Smooth muscle cell (in vitro differentiated cells): ENCODE measurements around the gene ZNF574. TPM values are rescaled to one million over a fixed set of nuclear protein-coding genes. Genes with fewer than 3 reads are reported as not detected.

Experiments used
- DNase-seq: peaks from one replicate; lab custom pipeline; 2025; ENCODE audit not compliant: unreplicated experiment; lab: John Stamatoyannopoulos, UW
- H2AFZ ChIP-seq: fragments of 200-600 bp; sonication (generic); 2 replicates; pipeline ENCODE4 v1.6.0; 2016; ENCODE audit warnings: antibody characterized with exemption, low read depth, mild to moderate bottlenecking
- H3F3A ChIP-seq: fragments of 200-600 bp; sonication (generic); 2 replicates; pipeline ENCODE4 v1.6.0; 2017; ENCODE audit warnings: antibody characterized with exemption, low read depth
- H3K27ac ChIP-seq: fragments of 200-600 bp; sonication (generic); 2 replicates; pipeline ENCODE4 v1.5.1; 2016; ENCODE audit warnings: low read depth, mild to moderate bottlenecking
- H3K27me3 ChIP-seq: fragments of 200-600 bp; sonication (generic); 2 replicates; pipeline ENCODE4 v1.6.1; 2016; ENCODE audit warnings: low read depth, mild to moderate bottlenecking
- H3K36me3 ChIP-seq: fragments of 200-600 bp; sonication (generic); 2 replicates; pipeline ENCODE4 v1.5.1; 2016; ENCODE audit warnings: low read depth
- H3K4me1 ChIP-seq: fragments of 200-600 bp; sonication (generic); 2 replicates; pipeline ENCODE4 v1.5.1; 2016; ENCODE audit warnings: low read depth
- H3K4me2 ChIP-seq: fragments of 200-600 bp; sonication (generic); 2 replicates; pipeline ENCODE4 v1.6.0; 2016; ENCODE audit warnings: mild to moderate bottlenecking
- H3K4me3 ChIP-seq: fragments of 200-600 bp; sonication (generic); 2 replicates; pipeline ENCODE4 v1.5.1; 2016; ENCODE audit warnings: mild to moderate bottlenecking
- H3K79me2 ChIP-seq: fragments of 200-600 bp; sonication (generic); 2 replicates; pipeline ENCODE4 v1.6.0; 2016; ENCODE audit warnings: low read depth, mild to moderate bottlenecking
- H3K9ac ChIP-seq: fragments of 200-600 bp; sonication (generic); 2 replicates; pipeline ENCODE4 v1.6.0; 2016; ENCODE audit warnings: low read depth
- H3K9me3 ChIP-seq: fragments of 200-600 bp; sonication (generic); replicated peaks from 2 replicates; pipeline ENCODE4 v1.5.1; 2016; ENCODE audit warnings: low read depth
- H4K20me1 ChIP-seq: fragments of 200-600 bp; sonication (generic); 2 replicates; pipeline ENCODE4 v1.6.0; 2016; ENCODE audit warnings: low read depth
- WGBS: methylation state at CpG from one replicate; pipeline ENCODE4 v1.1.7; 2016; ENCODE audit warnings: low lambda C conversion rate; 5-methylcytosine and 5-hydroxymethylcytosine counted together
- polyA plus RNA-seq: library from polyadenylated mRNA; unstranded; fragments of >200 nt; fragmentation: Nextera tagmentation; extraction: Ambion mirVana; gene quantifications from 2 replicates; pipeline ENCODE4 v1.2.1, GENCODE V29; 2016
- total RNA-seq: library from RNA; depleted of rRNA; stranded (reverse); fragments of >200 nt; gene quantifications from 2 replicates; pipeline ENCODE4 v1.2.3, GENCODE V29; 2014
- TF ChIP-seq, protein P1 (sequence below): fragments of 200-600 bp; sonication (generic); IDR thresholded peaks from 2 replicates; pipeline ENCODE4 v1.5.1; 2017; ENCODE audit warnings: borderline replicate concordance, mild to moderate bottlenecking, antibody characterized with exemption; ENCODE audit not compliant: insufficient read depth, poor library complexity, severe bottlenecking

Gene ZNF574
- total and polyA plus RNA-seq, 2 experiments from 2014 or later: 8.9 to 20.5 TPM

- H3K9ac ChIP-seq: no peak overlapping the region
- H3K79me2 ChIP-seq: no peaks in the 10 kb centered on the region
- no peak overlapping the region for H3K27ac ChIP-seq
- no peaks in the 10 kb centered on the region for H3K36me3 ChIP-seq
- H3K4me3 ChIP-seq: no peak overlapping the region
- no peak overlapping the region for H2AFZ ChIP-seq
- no peaks in the 10 kb centered on the region for H3K9me3 ChIP-seq
- no peaks in the 10 kb centered on the region for H3K4me1 ChIP-seq
- 34% methylated on average over 19 of the region's 28 CpGs for WGBS
- no peak for DNase-seq
- H4K20me1 ChIP-seq: no peaks in the 10 kb centered on the region
- H3K4me2 ChIP-seq: no peak overlapping the region
- H3F3A ChIP-seq: no peaks in the 10 kb centered on the region
- TF ChIP-seq, protein P1, sequence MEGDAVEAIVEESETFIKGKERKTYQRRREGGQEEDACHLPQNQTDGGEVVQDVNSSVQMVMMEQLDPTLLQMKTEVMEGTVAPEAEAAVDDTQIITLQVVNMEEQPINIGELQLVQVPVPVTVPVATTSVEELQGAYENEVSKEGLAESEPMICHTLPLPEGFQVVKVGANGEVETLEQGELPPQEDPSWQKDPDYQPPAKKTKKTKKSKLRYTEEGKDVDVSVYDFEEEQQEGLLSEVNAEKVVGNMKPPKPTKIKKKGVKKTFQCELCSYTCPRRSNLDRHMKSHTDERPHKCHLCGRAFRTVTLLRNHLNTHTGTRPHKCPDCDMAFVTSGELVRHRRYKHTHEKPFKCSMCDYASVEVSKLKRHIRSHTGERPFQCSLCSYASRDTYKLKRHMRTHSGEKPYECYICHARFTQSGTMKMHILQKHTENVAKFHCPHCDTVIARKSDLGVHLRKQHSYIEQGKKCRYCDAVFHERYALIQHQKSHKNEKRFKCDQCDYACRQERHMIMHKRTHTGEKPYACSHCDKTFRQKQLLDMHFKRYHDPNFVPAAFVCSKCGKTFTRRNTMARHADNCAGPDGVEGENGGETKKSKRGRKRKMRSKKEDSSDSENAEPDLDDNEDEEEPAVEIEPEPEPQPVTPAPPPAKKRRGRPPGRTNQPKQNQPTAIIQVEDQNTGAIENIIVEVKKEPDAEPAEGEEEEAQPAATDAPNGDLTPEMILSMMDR: no peak
- peaks cover 8% of the 10 kb centered on the region for H3K27me3 ChIP-seq
Observed at GRCh38 chr19:42095814-42096230, 19.9 kb downstream of the ZNF574 start.

GRCh38 chr19:42096255-42096837, 20.4 kb downstream of the ZNF574 start:
- no peak overlapping the region for H2AFZ ChIP-seq
- peaks cover 8% of the 10 kb centered on the region for H3K27me3 ChIP-seq
- no peaks in the 10 kb centered on the region for H3K79me2 ChIP-seq
- no peaks in the 10 kb centered on the region for H3F3A ChIP-seq
- WGBS: 73% methylated on average over 6 of the region's 15 CpGs
- H3K36me3 ChIP-seq: no peaks in the 10 kb centered on the region
- H3K4me1 ChIP-seq: no peaks in the 10 kb centered on the region
- no peak for DNase-seq
- no peak overlapping the region for H3K27ac ChIP-seq
- TF ChIP-seq, protein P1: no peak
- no peak overlapping the region for H3K9ac ChIP-seq
- H3K4me2 ChIP-seq: no peak overlapping the region
- no peaks in the 10 kb centered on the region for H3K9me3 ChIP-seq
- H4K20me1 ChIP-seq: no peaks in the 10 kb centered on the region
- H3K4me3 ChIP-seq: no peak overlapping the region

DNA sequence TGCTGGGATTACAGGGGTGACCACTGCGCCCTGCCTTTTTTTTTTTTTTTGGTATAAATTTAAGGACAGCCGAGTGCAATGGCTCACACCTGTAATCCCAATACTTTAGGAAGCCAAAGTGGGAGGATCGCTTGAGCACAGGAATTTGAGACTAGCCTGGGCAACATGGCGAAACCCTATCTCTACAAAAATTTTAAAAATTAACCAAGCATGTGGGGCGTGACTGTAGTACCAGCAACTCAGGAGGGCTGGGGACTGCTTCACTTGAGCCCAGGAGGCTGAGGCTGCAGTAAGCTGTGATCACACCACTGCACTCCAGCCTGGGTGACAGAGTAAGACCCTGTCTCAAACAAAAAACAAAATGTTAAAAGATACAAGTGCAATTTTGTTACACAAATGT, 21.5 kb downstream of the ZNF574 start:
- Histone ChIP-seq H2AFZ (no peak overlapping the region), H3F3A (no peaks in the 10 kb centered on the region), H3K27ac (no peak overlapping the region), H3K9ac (no peak overlapping the region), H3K36me3 (no peaks in the 10 kb centered on the region), H3K9me3 (no peaks in the 10 kb centered on the region), H3K27me3 (peaks cover 8% of the 10 kb centered on the region), H3K4me2 (no peak overlapping the region), H4K20me1 (no peaks in the 10 kb centered on the region), H3K4me3 (no peak overlapping the region), H3K79me2 (no peaks in the 10 kb centered on the region), H3K4me1 (no peaks in the 10 kb centered on the region)
- no peak for DNase-seq
- WGBS: 92% methylated on average over 5 of the region's 5 CpGs
- TF ChIP-seq, protein P1: no peak

DNA sequence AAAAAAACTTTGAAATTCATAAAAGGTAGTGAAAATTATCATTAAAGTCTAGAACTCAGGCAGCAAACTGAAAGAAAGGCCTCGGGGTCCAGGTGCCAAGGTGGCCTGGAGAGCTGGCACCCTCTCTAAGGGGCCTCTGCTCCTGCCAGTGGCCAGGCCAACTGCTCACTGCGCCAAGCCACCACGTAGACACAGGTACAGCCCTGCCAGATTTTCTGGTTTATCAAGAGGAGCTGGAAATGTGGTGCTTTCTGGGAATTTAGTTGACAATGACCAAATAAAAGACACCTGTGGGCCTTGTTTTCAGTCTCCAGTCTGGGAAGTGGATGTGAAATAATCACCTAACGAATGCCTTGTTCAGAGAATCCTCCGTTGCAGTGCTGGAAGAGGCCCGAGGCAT, 22.8 kb downstream of the ZNF574 start:
- no peaks in the 10 kb centered on the region for H3K79me2 ChIP-seq
- no peaks in the 10 kb centered on the region for H3K9me3 ChIP-seq
- peaks cover 8% of the 10 kb centered on the region for H3K27me3 ChIP-seq
- H3K36me3 ChIP-seq: no peaks in the 10 kb centered on the region
- WGBS: 79% methylated on average over 6 of the region's 6 CpGs
- H3K4me3 ChIP-seq: no peak overlapping the region
- no peak overlapping the region for H2AFZ ChIP-seq
- DNase-seq: no peak
- no peak overlapping the region for H3K27ac ChIP-seq
- H3K4me2 ChIP-seq: no peak overlapping the region
- H4K20me1 ChIP-seq: no peaks in the 10 kb centered on the region
- H3K4me1 ChIP-seq: no peaks in the 10 kb centered on the region
- no peaks in the 10 kb centered on the region for H3F3A ChIP-seq
- no peak overlapping the region for H3K9ac ChIP-seq
- TF ChIP-seq, protein P1: no peak
